Stimulated activated CD4-positive, alpha-beta T cell treated with anti-CD3 and anti-CD28 coated beads, Interleukin-2, amount 100 ng/mL, for 48 hours (primary cell): Measurements from ENCODE around the gene UNK.

ENCODE experiments used
- DNase-seq, 2 donors: peaks; one replicate each; pipeline ENCODE4 v3.0.0-alpha.2; 2020

UNK gene

GRCh38 chr17:75822119-75822799, 37.7 kb downstream of the UNK start:
- no peak for DNase-seq

- no peak for DNase-seq
Measured at GRCh38 chr17:75822800-75823166, 38.2 kb downstream of the UNK start.

- DNase-seq, result no peak
Measured at GRCh38 chr17:75823257-75824041, 38.8 kb downstream of the UNK start.

- DNase-seq, result no peak
Measured at GRCh38 chr17:75824050-75824552, 39.5 kb downstream of the UNK start.

GRCh38 chr17:75824666-75825065, 40.1 kb downstream of the UNK start:
- DNase-seq, result no peak

GRCh38 chr17:75825149-75825552, 40.5 kb downstream of the UNK start:
- DNase-seq, result no peak

- DNase-seq, result no peak
Measured at GRCh38 chr17:75825748-75826370, 41.3 kb downstream of the UNK start.

GRCh38 chr17:75826561-75827307, 42.1 kb downstream of the UNK start:
- no peak for DNase-seq

GRCh38 chr17:75827308-75828075, 42.9 kb downstream of the UNK start:
- DNase-seq, result peak; percentile 51 to 60

- DNase-seq, result no peak
Measured at GRCh38 chr17:75828076-75828400, 43.4 kb downstream of the UNK start.

GRCh38 chr17:75828741-75829140, 44.1 kb downstream of the UNK start:
- DNase-seq, result no peak

GRCh38 chr17:75829747-75830146, 45.1 kb downstream of the UNK start:
- no peak for DNase-seq

GRCh38 chr17:75830164-75831031, 45.8 kb downstream of the UNK start:
- DNase-seq, result no peak

- DNase-seq, result no peak
Measured at GRCh38 chr17:75831032-75831571, 46.5 kb downstream of the UNK start.

GRCh38 chr17:75832164-75832651, 47.6 kb downstream of the UNK start:
- DNase-seq, result no peak

- DNase-seq, result no peak
Measured at GRCh38 chr17:75832652-75833400, 48.2 kb downstream of the UNK start.

- no peak for DNase-seq
Measured at GRCh38 chr17:75834279-75834920, 49.8 kb downstream of the UNK start.

- DNase-seq, result no peak
Measured at GRCh38 chr17:75834928-75835653, 50.5 kb downstream of the UNK start.

- DNase-seq, result no peak
Measured at GRCh38 chr17:75835654-75835987, 51.0 kb downstream of the UNK start.
